Uterus (tissue), 4 donors: ENCODE data around the gene PAPSS2. TPM values are rescaled to one million over a fixed set of nuclear protein-coding genes. Genes with fewer than 3 reads are reported as not detected.

Experiments
- DNase-seq, 2 donors: peaks; one replicate each; pipeline ENCODE4 v3.0.0-alpha.2; 2019 to 2020
- H3K27ac ChIP-seq, 2 donors: fragments of 200-600 bp; sonication (generic); 1 replicate in 1 of 2; 2 replicates in 1 of 2; pipeline ENCODE4 v1.5.1; 2016 to 2018
- H3K27me3 ChIP-seq, 2 donors: fragments of 200-600 bp; sonication (generic); one replicate each; pipeline ENCODE4 v1.5.1; 2018 to 2019; ENCODE audit warnings: control low read depth in 1 of 2
- H3K36me3 ChIP-seq, 2 donors: fragments of 200-600 bp; sonication (generic); one replicate each; pipeline ENCODE4 v1.5.1; 2019; ENCODE audit warnings: control low read depth in 1 of 2
- H3K4me1 ChIP-seq, 2 donors: fragments of 200-600 bp; sonication (generic); one replicate each; pipeline ENCODE4 v1.5.1; 2018 to 2019; ENCODE audit warnings: control low read depth in 1 of 2
- H3K4me3 ChIP-seq, 2 donors: fragments of 200-600 bp; sonication (generic); 1 replicate in 1 of 2; 2 replicates in 1 of 2; pipeline ENCODE4 v1.5.1; 2018 to 2019; ENCODE audit warnings: mild to moderate bottlenecking in 1 of 2
- H3K9me3 ChIP-seq, 2 donors: fragments of 200-600 bp; sonication (generic); one replicate each; pipeline ENCODE4 v1.5.1; 2019; ENCODE audit warnings: control low read depth in 1 of 2
- CTCF ChIP-seq, 4 experiments: fragments of 200-600 bp in 2 of 4; fragments of 450-650 bp in 2 of 4; sonication (generic) in 2 of 4; IDR thresholded peaks; one replicate each; pipeline ENCODE4 v1.5.1; 2016 to 2019; ENCODE audit warnings: antibody characterized with exemption in 4 of 4, mild to moderate bottlenecking in 2 of 4, moderate library complexity in 1 of 4
- POLR2A ChIP-seq, 2 donors: fragments of 450-650 bp; IDR thresholded peaks; one replicate each; pipeline ENCODE4 v1.6.1; 2016; ENCODE audit warnings: antibody characterized with exemption in 2 of 2, mild to moderate bottlenecking in 1 of 2, moderate library complexity in 1 of 2
- intact Hi-C: fragments of 100-400 bp; cut with DNase I; formaldehyde crosslinking; loops from one replicate; pipeline ENCODE4 v1.15.1; 2023; ENCODE audit warnings: low total_unique reads
- total RNA-seq, 4 donors: library from RNA; depleted of rRNA in 3 of 4; stranded (reverse); fragments of >200 nt in 3 of 4; gene quantifications; one replicate each; pipeline versions ENCODE4 v1.1.0 to v1.2.4, GENCODE V29; 2014 to 2023
- donor health status: DM: yes; HTN: yes; CAD: no.

The PAPSS2 gene
- total RNA-seq, 4 donors from 2014 or later: 16.2 to 30.2 (median 22.9) TPM

DNA sequence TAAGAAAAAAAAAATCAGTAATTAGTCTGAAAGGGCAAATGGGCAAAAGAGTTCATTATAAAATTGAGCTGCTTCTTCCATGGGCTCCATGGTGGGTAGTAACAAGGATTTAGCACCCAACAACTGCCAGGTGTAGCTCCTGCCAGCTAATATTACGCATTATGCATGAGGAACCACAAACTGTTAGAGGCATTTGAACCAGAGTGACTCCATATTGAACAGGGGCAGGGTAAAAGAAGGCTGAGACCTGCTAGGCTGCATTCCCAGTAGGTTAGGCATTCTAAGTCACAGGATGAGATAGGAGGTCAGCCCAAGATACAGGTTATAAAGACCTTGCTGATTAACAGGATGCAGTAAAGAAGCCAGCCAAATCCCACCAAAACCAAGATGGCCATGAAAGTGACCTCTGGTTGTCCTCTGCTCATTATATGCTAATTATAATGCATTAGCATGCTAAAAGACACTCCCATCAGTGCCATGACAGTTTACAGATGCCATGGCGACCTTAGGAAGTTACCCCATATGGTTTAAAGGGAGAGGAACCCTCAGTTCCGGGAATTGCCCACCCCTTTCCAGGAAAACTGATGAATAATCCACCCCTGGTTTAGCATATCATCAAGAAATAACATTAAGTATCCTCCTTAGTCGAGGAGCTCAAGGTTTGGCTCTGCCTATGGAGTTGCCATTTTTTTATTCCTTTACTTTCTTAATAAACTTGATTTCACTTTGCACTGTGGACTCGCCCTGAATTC, 8.7 kb upstream of the PAPSS2 start:
- no peak for TF ChIP-seq POLR2A (IDR thresholded peaks at IDR 0.05)
- TF ChIP-seq CTCF (IDR thresholded peaks at IDR 0.05): no peak
- Histone ChIP-seq H3K27ac (no peak overlapping the region), H3K9me3 (no peaks in the 10 kb centered on the region), H3K4me3 (no peak overlapping the region), H3K36me3 (no peaks in the 10 kb centered on the region), H3K27me3 (no peaks in the 10 kb centered on the region), H3K4me1 (no peaks in the 10 kb centered on the region)
- DNase-seq: no peak
- intact Hi-C loops: no loop called here

- TF ChIP-seq POLR2A (IDR thresholded peaks at IDR 0.05) (no peak), CTCF (IDR thresholded peaks at IDR 0.05) (no peak)
- no peak overlapping the region for H3K27ac ChIP-seq
- H3K4me1 ChIP-seq: no peaks in the 10 kb centered on the region
- no peaks in the 10 kb centered on the region for H3K9me3 ChIP-seq
- intact Hi-C loops: no loop called here
- H3K36me3 ChIP-seq: no peaks in the 10 kb centered on the region
- DNase-seq: no peak
- no peak overlapping the region for H3K4me3 ChIP-seq
- no peaks in the 10 kb centered on the region for H3K27me3 ChIP-seq
Measured at GRCh38 chr10:87651801-87652200, 7.9 kb upstream of the PAPSS2 start.

DNA sequence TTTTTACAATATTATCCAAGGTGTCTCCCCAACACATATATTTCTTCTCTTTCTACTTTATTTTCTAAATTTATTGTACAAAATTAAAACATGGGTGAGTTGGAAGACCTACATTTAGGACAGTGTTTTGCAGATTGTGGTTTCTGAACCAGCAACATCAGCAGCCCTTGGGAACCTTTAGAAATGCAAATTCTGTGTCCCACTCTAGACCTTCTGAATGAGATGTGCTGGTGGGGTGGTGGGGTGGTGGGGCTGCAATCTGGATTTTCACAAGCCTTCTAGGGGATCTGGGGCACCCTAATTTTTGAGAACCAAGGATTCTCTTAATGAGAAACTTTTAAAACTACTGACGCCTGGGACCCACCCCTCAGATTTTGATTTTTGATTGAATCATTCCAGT, 7.4 kb upstream of the PAPSS2 start:
- Histone ChIP-seq H3K9me3 (no peaks in the 10 kb centered on the region), H3K4me3 (no peak overlapping the region), H3K27me3 (no peaks in the 10 kb centered on the region), H3K27ac (no peak overlapping the region), H3K4me1 (no peaks in the 10 kb centered on the region), H3K36me3 (no peaks in the 10 kb centered on the region)
- TF ChIP-seq POLR2A (IDR thresholded peaks at IDR 0.05): no peak
- TF ChIP-seq CTCF (IDR thresholded peaks at IDR 0.05): no peak
- no peak for DNase-seq
- intact Hi-C loops: no loop called here

- no peaks in the 10 kb centered on the region for H3K9me3 ChIP-seq
- no peaks in the 10 kb centered on the region for H3K27me3 ChIP-seq
- H3K27ac ChIP-seq: no peak overlapping the region
- no peaks in the 10 kb centered on the region for H3K4me1 ChIP-seq
- DNase-seq: no peak
- no peak for TF ChIP-seq CTCF (IDR thresholded peaks at IDR 0.05)
- TF ChIP-seq POLR2A (IDR thresholded peaks at IDR 0.05): no peak
- no peak overlapping the region for H3K4me3 ChIP-seq
- intact Hi-C loops: no loop called here
- no peaks in the 10 kb centered on the region for H3K36me3 ChIP-seq
Measured at GRCh38 chr10:87654212-87654611, 5.5 kb upstream of the PAPSS2 start.

DNA sequence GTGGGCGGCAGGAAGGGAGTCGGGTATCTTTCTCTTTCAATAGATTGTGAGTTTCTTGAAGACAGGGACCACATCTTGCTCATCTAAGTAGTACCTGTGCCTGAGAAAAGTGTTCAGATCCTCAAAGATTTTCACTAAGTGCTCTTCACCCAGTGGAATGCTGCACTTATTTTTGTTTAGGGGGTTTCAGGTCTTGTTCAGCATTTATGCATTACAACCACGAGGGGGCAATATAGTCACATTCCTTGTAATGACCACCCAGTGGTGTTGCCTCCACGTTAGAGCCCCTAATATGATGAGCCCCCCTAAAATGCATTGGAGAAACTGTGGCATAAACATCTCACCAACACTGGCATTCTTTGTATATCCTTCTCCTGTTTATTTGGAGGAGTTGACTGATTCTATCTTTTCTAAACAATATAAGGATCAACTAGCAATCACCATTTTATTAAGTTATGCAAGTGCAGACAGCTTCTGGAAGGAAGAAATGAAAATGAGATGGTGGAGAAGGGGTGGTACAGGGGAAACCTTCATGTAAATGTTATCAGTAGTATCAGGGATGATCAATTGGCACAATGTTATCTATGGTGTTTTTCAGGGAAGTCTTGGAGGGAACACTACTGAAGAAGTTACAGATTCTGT, 3.1 kb upstream of the PAPSS2 start:
- no peak for DNase-seq
- Histone ChIP-seq H3K4me1 (no peaks in the 10 kb centered on the region), H3K27ac (peak overlapping the region; percentile 34 to 60), H3K27me3 (no peaks in the 10 kb centered on the region), H3K4me3 (no peak overlapping the region), H3K9me3 (no peaks in the 10 kb centered on the region), H3K36me3 (no peaks in the 10 kb centered on the region)
- TF ChIP-seq POLR2A (IDR thresholded peaks at IDR 0.05) (no peak), CTCF (IDR thresholded peaks at IDR 0.05) (peak; percentile 58 to 71 (median 64))
- intact Hi-C loops: no loop called here
